Peyer's patch (tissue), 4 donors: ENCODE results near the gene TRIM73.
"Not testable (repeated sequence)": the region's sequence is repeated elsewhere in the genome, so short reads cannot be mapped to it uniquely, and the experiment has no call there.

ENCODE experiments used
- POLR2A ChIP-seq, 2 donors: fragments of 450-650 bp; IDR thresholded peaks; one replicate each; pipeline ENCODE4 v1.5.1; 2017; ENCODE audit warnings: antibody characterized with exemption in 2 of 2, mild to moderate bottlenecking in 2 of 2, moderate library complexity in 2 of 2
- TF ChIP-seq, protein P1 (sequence below), 6 experiments: fragments of 450-650 bp in 4 of 6; fragments of 200-600 bp in 2 of 6; sonication (generic) in 1 of 6; IDR thresholded peaks; one replicate each; pipeline ENCODE4 v1.5.1; 2017 to 2019; ENCODE audit warnings: antibody characterized with exemption in 6 of 6, mild to moderate bottlenecking in 3 of 6, moderate library complexity in 1 of 6

- TF ChIP-seq, protein P1, sequence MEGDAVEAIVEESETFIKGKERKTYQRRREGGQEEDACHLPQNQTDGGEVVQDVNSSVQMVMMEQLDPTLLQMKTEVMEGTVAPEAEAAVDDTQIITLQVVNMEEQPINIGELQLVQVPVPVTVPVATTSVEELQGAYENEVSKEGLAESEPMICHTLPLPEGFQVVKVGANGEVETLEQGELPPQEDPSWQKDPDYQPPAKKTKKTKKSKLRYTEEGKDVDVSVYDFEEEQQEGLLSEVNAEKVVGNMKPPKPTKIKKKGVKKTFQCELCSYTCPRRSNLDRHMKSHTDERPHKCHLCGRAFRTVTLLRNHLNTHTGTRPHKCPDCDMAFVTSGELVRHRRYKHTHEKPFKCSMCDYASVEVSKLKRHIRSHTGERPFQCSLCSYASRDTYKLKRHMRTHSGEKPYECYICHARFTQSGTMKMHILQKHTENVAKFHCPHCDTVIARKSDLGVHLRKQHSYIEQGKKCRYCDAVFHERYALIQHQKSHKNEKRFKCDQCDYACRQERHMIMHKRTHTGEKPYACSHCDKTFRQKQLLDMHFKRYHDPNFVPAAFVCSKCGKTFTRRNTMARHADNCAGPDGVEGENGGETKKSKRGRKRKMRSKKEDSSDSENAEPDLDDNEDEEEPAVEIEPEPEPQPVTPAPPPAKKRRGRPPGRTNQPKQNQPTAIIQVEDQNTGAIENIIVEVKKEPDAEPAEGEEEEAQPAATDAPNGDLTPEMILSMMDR (IDR thresholded peaks at IDR 0.05): not testable (repeated sequence)
- TF ChIP-seq POLR2A (IDR thresholded peaks at IDR 0.05): not testable (repeated sequence)
Measured at GRCh38 chr7:75439000-75439399, 43.6 kb downstream of the TRIM73 start.
